Stomach (tissue), 4 donors: Measurements from ENCODE around the gene SLC18A2.

Experiments
- EP300 ChIP-seq: sonication (generic); formaldehyde crosslinking; IDR thresholded peaks from one replicate; pipeline ENCODE4 v1.6.1; 2017; ENCODE audit warnings: antibody characterized with exemption
- POLR2A ChIP-seq, 4 donors: fragments of 450-650 bp; IDR thresholded peaks; one replicate each; pipeline ENCODE4 v1.6.1; 2016; ENCODE audit warnings: antibody characterized with exemption in 4 of 4, control low read depth in 2 of 4, mild to moderate bottlenecking in 1 of 4, moderate library complexity in 1 of 4
- POLR2AphosphoS5 ChIP-seq, 3 donors: sonication (generic); formaldehyde crosslinking; IDR thresholded peaks; one replicate each; pipeline ENCODE4 v1.6.1; 2016; ENCODE audit warnings: antibody characterized with exemption in 3 of 3
- TF ChIP-seq, protein P1 (sequence below), 7 experiments: fragments of 450-650 bp in 4 of 7; fragments of 200-600 bp in 3 of 7; sonication (generic) in 3 of 7; IDR thresholded peaks; one replicate each; pipeline ENCODE4 v1.5.1; 2016 to 2019; ENCODE audit warnings: antibody characterized with exemption in 7 of 7, control low read depth in 2 of 7, mild to moderate bottlenecking in 1 of 7

DNA sequence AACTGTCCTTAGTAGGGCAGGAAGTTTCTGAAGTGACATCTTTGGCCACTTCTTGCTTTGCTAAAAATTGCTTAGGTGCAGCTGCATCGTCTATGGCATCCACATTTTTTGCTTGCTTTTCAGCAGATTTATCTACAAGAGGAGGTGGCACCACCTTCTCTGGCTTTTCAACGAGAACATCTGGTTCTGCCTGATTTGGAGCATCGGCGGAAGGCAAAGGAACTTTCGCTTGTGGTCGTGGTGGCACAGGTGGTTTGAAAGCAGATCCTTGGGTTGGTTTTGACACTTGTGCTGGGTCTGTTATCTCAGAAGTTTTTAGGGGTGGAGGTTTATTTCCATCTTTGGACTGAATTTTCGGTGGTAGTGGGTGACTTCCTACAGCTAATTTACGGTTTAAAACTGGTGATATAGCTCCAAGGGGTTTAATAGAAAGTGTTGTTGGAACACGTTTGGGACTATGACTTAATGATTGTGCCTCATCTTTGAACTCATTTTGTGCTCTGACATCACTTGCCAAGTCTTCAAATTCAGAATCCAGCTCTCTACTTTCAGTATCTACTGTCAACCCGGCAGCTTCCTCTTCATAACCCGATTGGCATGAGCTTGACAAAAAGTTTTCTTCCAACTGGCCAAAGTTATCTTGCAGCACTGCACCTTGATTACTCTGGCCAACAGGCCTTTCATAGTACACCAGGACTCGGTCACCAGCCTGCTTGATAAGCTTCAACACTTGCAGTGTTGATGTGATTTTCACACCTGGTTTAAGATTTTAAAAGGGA lies 44.0 kb downstream of the SLC18A2 start:
- TF ChIP-seq EP300 (no peak), POLR2A (IDR thresholded peaks at IDR 0.05) (no peak), POLR2AphosphoS5 (IDR thresholded peaks at IDR 0.05) (no peak)
- TF ChIP-seq, protein P1, sequence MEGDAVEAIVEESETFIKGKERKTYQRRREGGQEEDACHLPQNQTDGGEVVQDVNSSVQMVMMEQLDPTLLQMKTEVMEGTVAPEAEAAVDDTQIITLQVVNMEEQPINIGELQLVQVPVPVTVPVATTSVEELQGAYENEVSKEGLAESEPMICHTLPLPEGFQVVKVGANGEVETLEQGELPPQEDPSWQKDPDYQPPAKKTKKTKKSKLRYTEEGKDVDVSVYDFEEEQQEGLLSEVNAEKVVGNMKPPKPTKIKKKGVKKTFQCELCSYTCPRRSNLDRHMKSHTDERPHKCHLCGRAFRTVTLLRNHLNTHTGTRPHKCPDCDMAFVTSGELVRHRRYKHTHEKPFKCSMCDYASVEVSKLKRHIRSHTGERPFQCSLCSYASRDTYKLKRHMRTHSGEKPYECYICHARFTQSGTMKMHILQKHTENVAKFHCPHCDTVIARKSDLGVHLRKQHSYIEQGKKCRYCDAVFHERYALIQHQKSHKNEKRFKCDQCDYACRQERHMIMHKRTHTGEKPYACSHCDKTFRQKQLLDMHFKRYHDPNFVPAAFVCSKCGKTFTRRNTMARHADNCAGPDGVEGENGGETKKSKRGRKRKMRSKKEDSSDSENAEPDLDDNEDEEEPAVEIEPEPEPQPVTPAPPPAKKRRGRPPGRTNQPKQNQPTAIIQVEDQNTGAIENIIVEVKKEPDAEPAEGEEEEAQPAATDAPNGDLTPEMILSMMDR (IDR thresholded peaks at IDR 0.05): no peak
